ENCODE measurements around the gene ARHGAP18.
A peak's percentile ranks its signal among the peaks of the same experiment; 100 is the strongest.

ARHGAP18 gene

DNA sequence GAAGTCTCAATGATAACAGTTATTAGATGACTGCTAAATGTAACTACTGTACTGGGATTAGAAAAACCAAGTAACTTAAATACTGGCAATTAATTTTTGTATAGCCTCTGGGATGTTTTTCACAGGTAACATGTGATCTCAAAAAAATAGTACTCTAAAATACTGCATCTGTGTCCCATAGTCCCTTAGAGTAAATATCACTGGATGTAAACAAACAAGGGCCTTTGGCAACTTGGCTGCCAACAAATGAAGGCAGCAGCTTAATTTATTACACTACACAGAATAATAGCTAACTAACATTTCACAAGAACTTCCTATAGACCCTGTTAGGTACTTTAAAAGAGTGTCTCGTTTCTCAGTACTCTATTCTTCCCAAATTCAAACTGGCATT, 14.0 kb downstream of the ARHGAP18 start:
- H3K9me3 ChIP-seq (ENCODE audit: control extremely low read depth in 1 of 5, control insufficient read depth in 4 of 5, insufficient read depth in 2 of 5, low read depth in 1 of 5, low read length in 4 of 5): peaks cover 0 to 2% (median 0%) of the 10 kb centered on the region in 5 experiments
- H3K36me3 ChIP-seq (ENCODE audit: control insufficient read depth in 4 of 4, insufficient read depth in 4 of 4, low read length in 3 of 4): no peaks in the 10 kb centered on the region
- no peaks in the 10 kb centered on the region for H3K27me3 ChIP-seq (replicated peaks in 2 of 5; ENCODE audit: control insufficient read depth in 4 of 5, insufficient read depth in 5 of 5, low read length in 4 of 5)
- DNase-seq: no peak
- ChIA-PET POLR2A (interaction anchor here (0.6 kb wide), 1 partner anchor 13 kb away, joined by 3 read pairs; no protein-coding TSS in a partner anchor), CTCF (interaction anchor here (1.9 kb wide), 1 partner anchor 13 kb away, joined by 6 read pairs; the partner anchor contains the start of gene ARHGAP18)
- peak overlapping the region in 1 of 7 experiments; percentile 11 for H3K4me3 ChIP-seq (ENCODE audit: control insufficient read depth in 1 of 7, extremely low read depth in 1 of 7, insufficient read depth in 4 of 7, low read depth in 2 of 7, low read length in 6 of 7)
- H3K4me1 ChIP-seq (ENCODE audit: control extremely low read depth in 1 of 4, control insufficient read depth in 4 of 4, insufficient read depth in 4 of 4, low read length in 3 of 4): peaks cover 0 to 57% (median 12%) of the 10 kb centered on the region in 4 experiments
- H3K27ac ChIP-seq (ENCODE audit: insufficient read depth in 1 of 2, low read depth in 1 of 2, low read length in 2 of 2, poor library complexity in 1 of 2, severe bottlenecking in 2 of 2): peak overlapping the region in 1 of 2 experiments; percentile 75
- WGBS (ENCODE audit: insufficient coverage): no CpG with 5 or more reads among the region's 1 CpG

DNA sequence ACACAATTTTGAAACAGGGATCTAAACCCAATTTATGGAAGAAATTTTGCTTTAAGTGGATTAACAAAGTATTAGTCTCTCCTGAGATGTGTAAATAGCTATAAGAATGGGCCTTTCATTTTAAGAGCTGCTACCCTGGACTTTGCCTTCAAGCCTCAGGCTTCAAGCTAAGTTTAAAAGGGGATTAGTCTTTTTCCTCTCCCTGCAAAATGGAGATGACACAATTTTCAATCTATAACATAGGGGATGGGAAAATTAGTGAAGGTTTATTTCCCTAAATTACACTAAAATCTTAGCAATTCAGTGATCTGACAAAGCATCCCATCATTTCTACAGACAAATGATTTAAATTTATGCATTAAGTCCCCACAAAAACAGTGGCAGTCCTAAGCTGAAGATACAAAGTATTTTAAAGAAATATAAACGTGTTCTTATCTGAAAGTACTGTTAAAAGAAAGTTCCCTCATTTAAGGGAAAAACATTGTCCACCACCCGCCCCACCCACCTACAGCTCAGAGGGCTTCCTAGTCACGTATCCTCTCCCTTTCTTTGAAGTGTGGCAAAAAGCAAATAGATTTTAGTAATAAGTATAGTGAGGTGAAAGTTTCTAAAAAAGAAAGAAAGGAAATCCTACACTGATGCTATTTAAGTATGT, 14.5 kb downstream of the ARHGAP18 start:
- no CpG with 5 or more reads among the region's 3 CpGs for WGBS (ENCODE audit: insufficient coverage)
- ChIA-PET POLR2A (no interaction called here), CTCF (interaction anchor here (1.9 kb wide), 1 partner anchor 14 kb away, joined by 6 read pairs; the partner anchor contains the start of gene ARHGAP18)
- Histone ChIP-seq H3K4me3 (ENCODE audit: control insufficient read depth in 1 of 7, extremely low read depth in 1 of 7, insufficient read depth in 4 of 7, low read depth in 2 of 7, low read length in 6 of 7) (peak overlapping the region in 1 of 7 experiments; percentile 11), H3K9me3 (ENCODE audit: control extremely low read depth in 1 of 5, control insufficient read depth in 4 of 5, insufficient read depth in 2 of 5, low read depth in 1 of 5, low read length in 4 of 5) (peaks cover 0 to 2% (median 0%) of the 10 kb centered on the region in 5 experiments), H3K27ac (ENCODE audit: insufficient read depth in 1 of 2, low read depth in 1 of 2, low read length in 2 of 2, poor library complexity in 1 of 2, severe bottlenecking in 2 of 2) (peak overlapping the region in 1 of 2 experiments; percentile 75), H3K36me3 (ENCODE audit: control insufficient read depth in 4 of 4, insufficient read depth in 4 of 4, low read length in 3 of 4) (no peaks in the 10 kb centered on the region), H3K4me1 (ENCODE audit: control extremely low read depth in 1 of 4, control insufficient read depth in 4 of 4, insufficient read depth in 4 of 4, low read length in 3 of 4) (peaks cover 0 to 60% (median 12%) of the 10 kb centered on the region in 4 experiments), H3K27me3 (replicated peaks in 2 of 5; ENCODE audit: control insufficient read depth in 4 of 5, insufficient read depth in 5 of 5, low read length in 4 of 5) (no peaks in the 10 kb centered on the region)
- DNase-seq: no peak

DNA sequence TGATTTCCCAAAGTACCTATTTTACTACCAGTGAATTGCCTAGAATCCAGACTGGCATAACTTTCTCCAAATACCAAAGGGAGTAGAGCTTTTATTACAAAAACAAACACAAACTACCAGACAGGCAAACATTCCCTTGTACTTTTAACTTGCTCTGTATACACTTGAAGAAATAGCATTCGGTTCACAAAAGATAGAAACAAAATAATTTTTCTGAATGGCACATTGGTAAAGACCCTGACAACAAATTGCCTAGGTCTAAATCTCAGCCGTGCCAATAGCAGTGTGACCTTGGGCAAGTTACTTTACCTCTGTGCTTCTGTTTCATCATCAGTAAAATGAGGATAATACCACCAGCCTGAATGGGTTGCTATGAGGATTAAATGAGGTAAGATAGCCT, 15.9 kb downstream of the ARHGAP18 start:
- 100% methylated on average over 2 of the region's 2 CpGs for WGBS (ENCODE audit: insufficient coverage)
- CTCF ChIA-PET: no interaction called here

DNA sequence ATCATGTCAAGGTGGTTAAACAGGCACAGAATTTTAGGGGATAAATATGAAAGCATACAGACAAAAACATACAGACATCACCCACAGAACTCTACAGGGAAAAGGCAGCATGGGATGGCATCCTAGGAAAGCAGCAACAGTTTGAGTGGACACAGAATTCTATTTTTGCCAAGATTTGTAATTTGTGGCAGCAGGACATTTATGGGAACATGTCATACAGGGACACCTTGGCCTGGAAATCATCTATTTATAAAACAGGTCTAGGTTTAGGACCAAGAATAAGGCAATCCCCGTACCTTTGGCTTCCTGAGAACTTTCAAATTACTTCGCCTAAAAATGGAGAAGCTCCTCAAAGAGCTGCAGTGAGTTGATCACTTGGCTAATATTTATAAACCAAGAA, 17.5 kb downstream of the ARHGAP18 start:
- Histone ChIP-seq H3K27ac (ENCODE audit: insufficient read depth in 1 of 2, low read depth in 1 of 2, low read length in 2 of 2, poor library complexity in 1 of 2, severe bottlenecking in 2 of 2) (no peak overlapping the region), H3K4me3 (ENCODE audit: control insufficient read depth in 1 of 7, extremely low read depth in 1 of 7, insufficient read depth in 4 of 7, low read depth in 2 of 7, low read length in 6 of 7) (no peak overlapping the region), H3K4me1 (ENCODE audit: control extremely low read depth in 1 of 4, control insufficient read depth in 4 of 4, insufficient read depth in 4 of 4, low read length in 3 of 4) (peaks cover under 1 to 70% (median 14%) of the 10 kb centered on the region in 4 experiments), H3K9me3 (ENCODE audit: control extremely low read depth in 1 of 5, control insufficient read depth in 4 of 5, insufficient read depth in 2 of 5, low read depth in 1 of 5, low read length in 4 of 5) (no peaks in the 10 kb centered on the region), H3K36me3 (ENCODE audit: control insufficient read depth in 4 of 4, insufficient read depth in 4 of 4, low read length in 3 of 4) (no peaks in the 10 kb centered on the region), H3K27me3 (replicated peaks in 2 of 5; ENCODE audit: control insufficient read depth in 4 of 5, insufficient read depth in 5 of 5, low read length in 4 of 5) (no peaks in the 10 kb centered on the region)
- POLR2A ChIA-PET: no interaction called here
- DNase-seq: no peak
- CTCF ChIA-PET: interaction anchor here (0.7 kb wide), 1 partner anchor 9 kb away, joined by 3 read pairs; no protein-coding TSS in a partner anchor
- WGBS (ENCODE audit: insufficient coverage): 94% methylated on average over 2 of the region's 2 CpGs

More for the DNA sequence above, 15.9 kb downstream of the ARHGAP18 start:
- POLR2A ChIA-PET: interaction anchor here (0.6 kb wide), 1 partner anchor 23 kb away, joined by 3 read pairs; no protein-coding TSS in a partner anchor
- H3K27me3 ChIP-seq (replicated peaks in 2 of 5; ENCODE audit: control insufficient read depth in 4 of 5, insufficient read depth in 5 of 5, low read length in 4 of 5): no peaks in the 10 kb centered on the region
- no peaks in the 10 kb centered on the region for H3K9me3 ChIP-seq (ENCODE audit: control extremely low read depth in 1 of 5, control insufficient read depth in 4 of 5, insufficient read depth in 2 of 5, low read depth in 1 of 5, low read length in 4 of 5)
- DNase-seq: no peak
- H3K4me1 ChIP-seq (ENCODE audit: control extremely low read depth in 1 of 4, control insufficient read depth in 4 of 4, insufficient read depth in 4 of 4, low read length in 3 of 4): peaks cover 0 to 67% (median 12%) of the 10 kb centered on the region in 4 experiments
- no peaks in the 10 kb centered on the region for H3K36me3 ChIP-seq (ENCODE audit: control insufficient read depth in 4 of 4, insufficient read depth in 4 of 4, low read length in 3 of 4)
- no peak overlapping the region for H3K27ac ChIP-seq (ENCODE audit: insufficient read depth in 1 of 2, low read depth in 1 of 2, low read length in 2 of 2, poor library complexity in 1 of 2, severe bottlenecking in 2 of 2)
- H3K4me3 ChIP-seq (ENCODE audit: control insufficient read depth in 1 of 7, extremely low read depth in 1 of 7, insufficient read depth in 4 of 7, low read depth in 2 of 7, low read length in 6 of 7): no peak overlapping the region

DNA sequence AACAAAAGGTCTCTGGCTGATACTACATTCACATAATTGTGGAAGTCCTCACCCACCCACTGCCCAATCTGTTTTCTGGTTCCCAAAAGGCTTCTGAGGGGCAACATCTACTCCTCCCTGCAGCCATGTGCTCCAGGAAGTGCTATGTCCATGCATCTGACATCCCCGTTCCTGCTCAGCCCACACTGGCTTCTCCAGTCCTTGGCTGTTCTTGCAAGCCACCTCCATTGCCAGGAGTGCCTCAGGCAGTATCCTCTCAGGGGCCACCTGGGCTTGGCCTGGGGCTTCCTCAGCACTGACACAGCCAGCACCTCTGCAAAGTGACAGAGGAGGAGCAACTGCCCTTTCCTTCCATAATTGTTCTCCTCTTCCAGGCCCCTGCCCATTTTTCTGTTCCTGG, 18.3 kb downstream of the ARHGAP18 start:
- Histone ChIP-seq H3K27me3 (replicated peaks in 2 of 5; ENCODE audit: control insufficient read depth in 4 of 5, insufficient read depth in 5 of 5, low read length in 4 of 5) (no peaks in the 10 kb centered on the region), H3K4me1 (ENCODE audit: control extremely low read depth in 1 of 4, control insufficient read depth in 4 of 4, insufficient read depth in 4 of 4, low read length in 3 of 4) (peaks cover 8 to 75% (median 19%) of the 10 kb centered on the region in 4 experiments), H3K9me3 (ENCODE audit: control extremely low read depth in 1 of 5, control insufficient read depth in 4 of 5, insufficient read depth in 2 of 5, low read depth in 1 of 5, low read length in 4 of 5) (no peaks in the 10 kb centered on the region), H3K27ac (ENCODE audit: insufficient read depth in 1 of 2, low read depth in 1 of 2, low read length in 2 of 2, poor library complexity in 1 of 2, severe bottlenecking in 2 of 2) (no peak overlapping the region), H3K36me3 (ENCODE audit: control insufficient read depth in 4 of 4, insufficient read depth in 4 of 4, low read length in 3 of 4) (no peaks in the 10 kb centered on the region), H3K4me3 (ENCODE audit: control insufficient read depth in 1 of 7, extremely low read depth in 1 of 7, insufficient read depth in 4 of 7, low read depth in 2 of 7, low read length in 6 of 7) (no peak overlapping the region)
- 100% methylated on average over 1 of the region's 1 CpG for WGBS (ENCODE audit: insufficient coverage)
- POLR2A ChIA-PET: no interaction called here
- no peak for DNase-seq
- CTCF ChIA-PET: no interaction called here

DNA sequence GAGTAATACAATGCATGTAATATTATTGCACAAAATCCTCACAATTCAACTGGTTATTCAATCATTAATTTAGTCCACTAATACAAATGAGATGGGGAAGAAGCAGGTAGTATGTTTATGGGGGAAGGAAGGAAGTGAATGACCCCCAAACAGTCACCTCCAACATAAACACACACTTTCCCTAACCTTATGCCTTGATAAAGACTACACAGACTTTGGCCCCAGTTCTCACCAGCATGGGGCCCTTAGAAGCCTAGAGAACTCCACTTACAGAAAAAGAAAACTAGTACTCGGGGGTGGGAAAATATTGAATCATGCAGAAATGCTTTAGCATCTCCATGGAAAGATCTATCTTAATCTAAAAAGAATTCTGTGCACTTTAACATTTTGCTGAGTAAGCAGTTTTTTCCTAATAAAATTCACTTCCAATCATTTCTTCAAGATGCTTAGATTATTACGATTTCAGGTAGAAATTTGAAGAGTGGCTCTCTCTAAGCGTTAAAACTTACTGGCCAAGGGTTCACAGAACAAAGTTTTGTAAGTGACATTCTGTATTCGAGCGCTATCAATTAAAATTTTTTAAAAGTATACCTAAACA, 18.8 kb downstream of the ARHGAP18 start:
- DNase-seq: no peak
- ChIA-PET CTCF (no interaction called here), POLR2A (no interaction called here)
- Histone ChIP-seq H3K4me1 (ENCODE audit: control extremely low read depth in 1 of 4, control insufficient read depth in 4 of 4, insufficient read depth in 4 of 4, low read length in 3 of 4) (peaks cover 13 to 76% (median 22%) of the 10 kb centered on the region in 4 experiments), H3K4me3 (ENCODE audit: control insufficient read depth in 1 of 7, extremely low read depth in 1 of 7, insufficient read depth in 4 of 7, low read depth in 2 of 7, low read length in 6 of 7) (no peak overlapping the region), H3K36me3 (ENCODE audit: control insufficient read depth in 4 of 4, insufficient read depth in 4 of 4, low read length in 3 of 4) (no peaks in the 10 kb centered on the region), H3K27me3 (replicated peaks in 2 of 5; ENCODE audit: control insufficient read depth in 4 of 5, insufficient read depth in 5 of 5, low read length in 4 of 5) (no peaks in the 10 kb centered on the region), H3K9me3 (ENCODE audit: control extremely low read depth in 1 of 5, control insufficient read depth in 4 of 5, insufficient read depth in 2 of 5, low read depth in 1 of 5, low read length in 4 of 5) (no peaks in the 10 kb centered on the region), H3K27ac (ENCODE audit: insufficient read depth in 1 of 2, low read depth in 1 of 2, low read length in 2 of 2, poor library complexity in 1 of 2, severe bottlenecking in 2 of 2) (no peak overlapping the region)
- 100% methylated on average over 3 of the region's 5 CpGs for WGBS (ENCODE audit: insufficient coverage)

Measured in common myeloid progenitor, CD34-positive (primary cell).